GM19467 (cell line): ENCODE data around the gene FAM20A.

Source experiments
- ATAC-seq: cut with Tn5 transposase; IDR thresholded peaks from one replicate; pipeline ENCODE4 v1.9.1; 2021; ENCODE audit warnings: mild to moderate bottlenecking, moderate library complexity; ENCODE audit not compliant: unreplicated experiment

FAM20A gene

GRCh38 chr17:68611353-68612208 is 10.4 kb upstream of the FAM20A start:
- no peak for ATAC-seq

GRCh38 chr17:68610554-68610953 is 9.4 kb upstream of the FAM20A start:
- ATAC-seq = no peak

DNA sequence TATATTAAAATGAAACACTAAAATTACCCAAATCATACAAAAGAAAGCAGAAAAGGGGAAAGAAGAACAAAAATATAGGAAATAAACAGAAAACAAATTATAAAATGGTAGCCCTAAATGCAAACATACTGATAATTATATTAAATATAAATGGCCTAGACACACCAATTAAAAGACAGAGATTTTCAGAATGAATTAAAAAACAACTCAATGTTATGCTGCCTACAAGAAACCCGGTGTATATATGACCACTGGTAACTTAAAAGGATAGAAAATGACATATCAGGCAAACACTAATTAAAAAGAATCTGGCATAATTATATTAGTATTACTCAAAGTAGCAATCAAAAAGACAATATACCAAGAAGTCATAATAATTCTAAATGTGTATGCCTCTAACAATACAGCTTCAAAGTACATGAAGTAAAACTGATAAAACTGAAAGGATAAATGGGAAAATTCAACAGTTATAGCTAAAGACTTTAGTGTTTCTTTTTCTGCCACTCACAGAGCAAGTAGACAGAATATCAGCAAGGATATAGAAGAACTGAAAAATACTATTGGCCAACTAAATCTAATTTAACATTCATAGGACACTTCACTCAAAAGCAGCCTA is 7.5 kb upstream of the FAM20A start:
- ATAC-seq = no peak

GRCh38 chr17:68606451-68607307 is 5.5 kb upstream of the FAM20A start:
- ATAC-seq = no peak

DNA sequence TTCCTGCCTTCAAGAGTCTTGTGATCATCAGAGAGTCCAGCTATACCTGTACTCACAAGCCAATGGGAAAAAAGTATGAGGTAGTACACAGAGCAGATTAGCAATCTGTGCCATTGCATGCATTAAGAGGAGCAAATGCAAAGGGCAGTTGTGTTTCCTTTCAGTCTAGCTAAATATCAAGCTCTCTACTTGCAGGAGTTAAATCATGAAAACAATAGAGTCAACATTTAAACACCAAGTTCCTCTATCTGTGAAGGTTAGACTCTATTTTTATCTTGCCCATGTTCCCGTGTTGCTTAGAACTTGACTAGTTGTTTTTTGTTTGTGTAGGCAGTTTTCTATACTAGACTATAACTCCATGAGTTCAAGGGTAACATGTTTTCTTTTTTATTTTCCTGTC is 4.7 kb upstream of the FAM20A start:
- no peak for ATAC-seq

GRCh38 chr17:68603656-68604055 is 2.5 kb upstream of the FAM20A start:
- ATAC-seq = no peak

- no peak for ATAC-seq
Measured at GRCh38 chr17:68603027-68603426, 1.9 kb upstream of the FAM20A start.

DNA sequence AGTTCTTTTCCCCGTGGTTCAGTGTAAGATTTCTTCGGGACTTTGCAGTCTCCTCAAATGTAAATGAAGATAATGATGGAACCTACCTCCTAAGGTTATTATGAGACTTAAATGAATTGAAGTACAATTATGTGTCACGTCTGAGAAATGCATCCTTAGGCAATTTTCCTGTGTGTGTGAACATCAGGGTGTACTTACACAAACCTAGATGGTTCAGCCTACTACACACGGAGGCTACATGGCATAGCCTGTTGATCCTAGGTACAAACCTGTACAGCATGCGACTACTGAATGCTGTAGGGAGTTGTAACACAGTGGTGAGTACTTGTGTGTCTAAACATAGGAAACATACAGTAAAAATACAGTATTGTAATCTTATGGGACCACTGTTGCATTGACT is 1.1 kb upstream of the FAM20A start:
- ATAC-seq = no peak

GRCh38 chr17:68601565-68602288 is 560 bp upstream of the FAM20A start:
- no peak for ATAC-seq

GRCh38 chr17:68600067-68600930 is 868 bp downstream of the FAM20A start:
- ATAC-seq = no peak

- ATAC-seq = no peak
Measured at GRCh38 chr17:68599552-68600066, 1.6 kb downstream of the FAM20A start.

DNA sequence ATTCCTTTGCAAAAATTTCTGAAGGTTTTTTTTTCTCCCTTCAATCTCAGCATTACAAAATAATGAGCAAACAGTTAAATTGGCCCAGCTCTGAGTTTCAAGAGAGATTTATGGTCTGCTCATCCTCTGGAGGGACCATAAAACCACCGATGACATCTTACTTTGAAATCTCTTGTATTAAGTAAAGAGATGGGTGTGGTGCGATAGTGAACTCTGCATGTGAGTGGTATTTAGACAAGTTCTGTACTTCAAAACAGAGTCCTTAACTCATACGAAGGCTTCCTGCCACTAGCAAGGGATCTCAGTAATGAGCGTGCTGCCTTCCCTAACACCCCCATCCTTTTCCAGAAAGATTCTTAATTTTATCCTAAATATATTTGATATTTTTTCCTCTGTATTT is 2.1 kb downstream of the FAM20A start:
- no peak for ATAC-seq

DNA sequence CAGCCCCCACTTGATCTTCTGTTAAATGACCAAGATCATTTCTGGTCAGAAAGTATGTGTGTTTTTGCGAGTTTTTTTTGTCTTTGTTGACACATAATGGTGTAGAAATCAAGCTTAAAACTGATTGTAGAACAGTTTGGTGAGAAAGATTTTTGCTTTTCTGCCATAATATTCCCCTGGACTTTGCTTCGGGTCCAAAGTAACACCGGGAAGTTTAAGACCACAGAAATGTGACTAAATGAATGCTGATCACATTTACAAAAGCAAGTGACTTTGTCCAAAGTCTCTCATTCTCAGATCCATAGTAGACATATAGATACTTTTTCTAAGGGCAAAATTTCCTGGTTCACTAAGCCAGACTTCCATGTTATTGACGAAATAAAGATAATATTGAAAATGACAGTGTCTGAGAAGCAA is 2.6 kb downstream of the FAM20A start:
- no peak for ATAC-seq

GRCh38 chr17:68598074-68598473 is 3.1 kb downstream of the FAM20A start:
- no peak for ATAC-seq

DNA sequence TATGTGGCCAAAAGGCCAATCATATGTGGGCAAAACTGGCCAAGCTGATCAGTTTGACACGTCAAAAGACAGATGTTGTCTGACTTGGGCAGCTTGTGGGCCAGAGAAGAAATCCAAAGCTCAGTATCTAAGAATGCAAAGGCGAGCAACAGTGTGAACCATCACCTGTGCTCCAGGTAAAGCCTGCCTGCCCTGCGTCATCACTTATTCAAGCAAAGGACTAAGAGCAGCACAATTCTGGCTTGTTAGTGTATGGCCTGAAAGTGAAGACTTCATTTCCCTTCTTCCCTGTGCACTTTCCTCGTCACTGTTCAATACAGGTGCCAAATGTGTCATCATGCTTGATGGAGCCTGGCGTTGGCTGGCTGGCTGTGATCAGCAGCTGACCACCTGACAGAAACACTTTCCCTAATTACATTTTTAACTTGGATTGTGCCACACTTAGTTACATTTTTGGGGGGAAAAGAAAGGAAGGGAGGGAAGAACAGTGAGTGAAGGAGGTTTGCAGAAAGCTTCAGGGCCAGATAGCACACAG is 4.7 kb downstream of the FAM20A start:
- ATAC-seq = no peak

- no peak for ATAC-seq
Measured at GRCh38 chr17:68595986-68596385, 5.2 kb downstream of the FAM20A start.

GRCh38 chr17:68595496-68595895 is 5.7 kb downstream of the FAM20A start:
- no peak for ATAC-seq

- ATAC-seq = no peak
Measured at GRCh38 chr17:68594552-68594951, 6.6 kb downstream of the FAM20A start.
